Activated naive CD8-positive, alpha-beta T cell treated with anti-CD3 and anti-CD28 coated beads, Interleukin-2, amount 50 U/mL, for 24 hours (primary cell): ENCODE measurements around the gene IL13.

Experiments
- ATAC-seq: fragments of 150-1000 bp; cut with Tn5 transposase; one replicate; pipeline ENCODE4 v1.10.0; 2021
- DNase-seq: peaks from one replicate; pipeline ENCODE4 v3.0.0; 2021
- H3K27ac Mint-ChIP-seq: one replicate; pipeline ENCODE4 v1.8.0; 2021; ENCODE audit warnings: mild to moderate bottlenecking, mixed read lengths
- H3K27me3 Mint-ChIP-seq: one replicate; pipeline ENCODE4 v1.8.0; 2021; ENCODE audit warnings: mixed read lengths
- H3K36me3 Mint-ChIP-seq: one replicate; pipeline ENCODE4 v1.8.0; 2021; ENCODE audit warnings: low read depth, mixed read lengths
- H3K4me1 Mint-ChIP-seq: one replicate; pipeline ENCODE4 v1.8.0; 2021; ENCODE audit warnings: mixed read lengths
- H3K4me3 Mint-ChIP-seq: one replicate; pipeline ENCODE4 v1.8.0; 2021; ENCODE audit warnings: mild to moderate bottlenecking, moderate library complexity, mixed read lengths
- H3K9me3 Mint-ChIP-seq: one replicate; pipeline ENCODE4 v1.8.0; 2021; ENCODE audit warnings: mixed read lengths

IL13 gene

GRCh38 chr5:132673939-132674630, 16.1 kb downstream of the IL13 start, which contains the start of gene IL4:
Gene IL4 (plus strand): TSS chr5:132673989. CDS start chr5:132674051, 62 bp downstream.
- DNase-seq (no peak), ATAC-seq (no peak)
- peaks cover 29% of the 10 kb centered on the region for H3K4me1 Mint-ChIP-seq
- H3K9me3 Mint-ChIP-seq, result no peaks in the 10 kb centered on the region
- peaks cover 2% of the 10 kb centered on the region for H3K27me3 Mint-ChIP-seq
- H3K4me3 Mint-ChIP-seq, result peak within 1 kb of the TSS; percentile 47
- no peaks in the 10 kb centered on the region for H3K36me3 Mint-ChIP-seq
- H3K27ac Mint-ChIP-seq, result peak within 1 kb of the TSS; percentile 56

DNA sequence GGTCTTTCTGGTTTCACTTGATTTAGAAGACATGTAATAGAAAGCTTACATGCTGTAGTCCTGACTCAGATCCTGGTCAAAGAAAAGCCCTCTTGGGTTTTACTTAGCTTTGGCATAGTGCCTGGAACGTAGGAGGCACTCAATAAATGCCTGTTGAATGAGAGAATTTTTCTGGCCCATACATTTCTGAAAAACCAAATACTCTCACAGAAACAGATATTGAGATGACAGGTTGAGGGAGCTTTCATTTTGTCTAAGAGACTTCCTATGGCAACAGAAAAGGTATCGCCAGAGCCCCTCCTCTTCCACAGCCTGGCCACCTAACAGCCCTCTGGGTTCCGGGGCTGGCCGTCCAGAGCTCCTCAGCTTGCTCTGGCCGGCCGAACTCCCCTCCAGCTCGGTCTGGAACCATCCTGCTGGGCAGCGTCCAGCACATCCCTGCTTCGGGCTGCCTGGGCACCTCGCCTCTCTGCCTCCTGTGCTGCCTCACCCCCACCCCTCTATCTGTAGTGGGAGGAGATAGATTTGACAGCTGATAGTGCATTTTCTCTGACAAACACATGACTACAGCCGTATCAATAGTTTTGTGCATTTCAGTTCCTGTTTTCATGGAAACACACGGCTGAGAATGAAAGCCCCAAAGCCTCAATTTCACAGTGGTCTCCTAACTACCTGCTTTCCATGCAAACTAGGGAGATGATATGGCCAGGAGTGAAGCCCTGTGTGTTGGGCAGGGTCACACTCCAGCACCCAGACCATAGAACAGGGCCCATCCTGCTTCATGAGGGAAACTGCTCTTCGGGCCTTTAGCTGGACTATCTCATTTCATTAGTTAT, 16.9 kb downstream of the IL13 start:
- DNase-seq, result no peak
- Mint-ChIP-seq H3K4me1 (peaks cover 29% of the 10 kb centered on the region), H3K4me3 (peak overlapping the region; percentile 47), H3K27me3 (peaks cover 2% of the 10 kb centered on the region), H3K27ac (peak overlapping the region; percentile 56), H3K9me3 (no peaks in the 10 kb centered on the region), H3K36me3 (no peaks in the 10 kb centered on the region)
- ATAC-seq, result peak; percentile 48

DNA sequence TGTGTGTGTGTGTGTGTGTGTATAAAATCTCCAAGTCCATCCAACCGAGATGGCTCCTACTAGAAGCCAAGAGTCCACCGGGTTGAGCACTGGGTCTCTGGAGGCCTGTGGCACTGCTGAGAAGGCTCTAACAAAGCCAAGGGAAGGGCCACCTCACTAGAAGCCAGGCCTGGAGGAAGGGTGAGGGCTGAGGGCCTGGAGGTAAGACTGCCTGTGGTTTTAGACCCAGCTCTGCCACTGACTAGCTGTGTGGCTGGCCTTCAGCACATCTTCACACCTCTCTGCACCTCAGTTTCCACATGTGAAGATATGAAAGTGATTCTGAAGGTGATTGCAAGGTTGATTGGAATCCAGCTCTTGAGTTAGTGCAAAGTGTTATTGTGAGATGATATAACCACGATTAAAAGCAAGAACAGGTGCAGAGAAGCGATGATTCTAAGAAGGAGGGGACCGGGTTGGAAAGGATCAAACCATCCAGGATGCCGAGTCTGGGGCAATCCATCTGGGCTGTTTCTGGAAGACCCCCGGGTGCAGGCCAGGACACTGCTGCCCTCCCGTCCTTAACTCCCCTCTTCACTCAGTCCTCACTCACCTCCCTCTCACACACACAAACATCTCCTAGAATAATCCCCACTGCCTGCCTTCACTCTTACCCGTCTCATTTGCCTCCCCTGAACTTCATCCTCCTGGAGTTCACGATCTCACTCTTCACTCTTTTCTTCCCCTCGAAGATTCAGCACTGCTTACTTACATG, 18.1 kb downstream of the IL13 start:
- no peak overlapping the region for H3K4me3 Mint-ChIP-seq
- no peak overlapping the region for H3K27ac Mint-ChIP-seq
- peaks cover 2% of the 10 kb centered on the region for H3K27me3 Mint-ChIP-seq
- ATAC-seq (no peak), DNase-seq (no peak)
- H3K9me3 Mint-ChIP-seq, result no peaks in the 10 kb centered on the region
- peaks cover 29% of the 10 kb centered on the region for H3K4me1 Mint-ChIP-seq
- no peaks in the 10 kb centered on the region for H3K36me3 Mint-ChIP-seq

- no peak overlapping the region for H3K4me3 Mint-ChIP-seq
- DNase-seq, result no peak
- H3K36me3 Mint-ChIP-seq, result no peaks in the 10 kb centered on the region
- ATAC-seq, result no peak
- H3K4me1 Mint-ChIP-seq, result peaks cover 29% of the 10 kb centered on the region
- no peaks in the 10 kb centered on the region for H3K9me3 Mint-ChIP-seq
- peaks cover 2% of the 10 kb centered on the region for H3K27me3 Mint-ChIP-seq
- H3K27ac Mint-ChIP-seq, result no peak overlapping the region
Measured at GRCh38 chr5:132677191-132677590, 19.2 kb downstream of the IL13 start.

GRCh38 chr5:132677682-132678400, 19.9 kb downstream of the IL13 start:
- DNase-seq (no peak), ATAC-seq (no peak)
- Mint-ChIP-seq H3K4me3 (no peak overlapping the region), H3K27me3 (peaks cover 2% of the 10 kb centered on the region), H3K4me1 (peaks cover 29% of the 10 kb centered on the region), H3K36me3 (no peaks in the 10 kb centered on the region), H3K9me3 (no peaks in the 10 kb centered on the region), H3K27ac (no peak overlapping the region)

- DNase-seq (no peak), ATAC-seq (no peak)
- no peak overlapping the region for H3K4me3 Mint-ChIP-seq
- no peaks in the 10 kb centered on the region for H3K9me3 Mint-ChIP-seq
- H3K27ac Mint-ChIP-seq, result no peak overlapping the region
- peaks cover 2% of the 10 kb centered on the region for H3K27me3 Mint-ChIP-seq
- H3K36me3 Mint-ChIP-seq, result no peaks in the 10 kb centered on the region
- peaks cover 24% of the 10 kb centered on the region for H3K4me1 Mint-ChIP-seq
Measured at GRCh38 chr5:132678735-132679134, 20.8 kb downstream of the IL13 start.

- H3K4me3 Mint-ChIP-seq, result no peak overlapping the region
- peaks cover 2% of the 10 kb centered on the region for H3K27me3 Mint-ChIP-seq
- peaks cover 20% of the 10 kb centered on the region for H3K4me1 Mint-ChIP-seq
- DNase-seq, result no peak
- H3K27ac Mint-ChIP-seq, result no peak overlapping the region
- H3K9me3 Mint-ChIP-seq, result no peaks in the 10 kb centered on the region
- no peak for ATAC-seq
- H3K36me3 Mint-ChIP-seq, result no peaks in the 10 kb centered on the region
Measured at GRCh38 chr5:132679166-132679565, 21.2 kb downstream of the IL13 start.

DNA sequence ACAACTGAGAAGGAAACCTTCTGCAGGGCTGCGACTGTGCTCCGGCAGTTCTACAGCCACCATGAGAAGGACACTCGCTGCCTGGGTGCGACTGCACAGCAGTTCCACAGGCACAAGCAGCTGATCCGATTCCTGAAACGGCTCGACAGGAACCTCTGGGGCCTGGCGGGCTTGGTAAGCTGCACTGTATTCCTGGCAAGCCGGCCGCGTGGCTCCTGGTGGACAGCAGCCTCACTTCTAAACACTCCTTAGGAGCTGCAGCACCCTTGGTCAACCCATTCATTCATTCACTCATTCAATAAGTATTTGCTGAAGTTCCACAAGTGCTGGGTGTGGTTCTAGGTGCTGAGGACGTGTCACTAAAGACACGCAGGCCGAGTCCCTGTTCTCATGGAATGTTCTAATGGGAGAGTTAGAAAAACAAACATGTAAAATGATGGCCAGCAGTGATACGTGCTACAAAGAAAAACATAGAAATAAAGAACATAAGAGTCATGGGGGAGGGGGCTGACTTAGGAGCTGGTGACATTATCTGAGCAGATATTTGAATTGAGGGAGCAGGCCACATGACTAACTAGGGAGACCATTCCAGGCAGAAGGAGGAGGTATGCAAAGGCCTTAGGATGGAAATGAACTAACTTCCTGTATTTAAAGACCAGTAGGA, 21.9 kb downstream of the IL13 start:
- ATAC-seq (no peak), DNase-seq (no peak)
- Mint-ChIP-seq H3K27me3 (peaks cover 2% of the 10 kb centered on the region), H3K27ac (no peak overlapping the region), H3K4me3 (no peak overlapping the region), H3K4me1 (peaks cover 20% of the 10 kb centered on the region), H3K9me3 (no peaks in the 10 kb centered on the region), H3K36me3 (no peaks in the 10 kb centered on the region)

GRCh38 chr5:132680780-132681475, 23.0 kb downstream of the IL13 start:
- Mint-ChIP-seq H3K4me1 (peaks cover 17% of the 10 kb centered on the region), H3K9me3 (no peaks in the 10 kb centered on the region), H3K36me3 (no peaks in the 10 kb centered on the region), H3K4me3 (no peak overlapping the region), H3K27me3 (peaks cover 2% of the 10 kb centered on the region), H3K27ac (peak overlapping the region; percentile 8)
- no peak for ATAC-seq
- DNase-seq, result no peak

GRCh38 chr5:132681476-132681831, 23.5 kb downstream of the IL13 start:
- H3K9me3 Mint-ChIP-seq, result no peaks in the 10 kb centered on the region
- peak overlapping the region; percentile 8 for H3K27ac Mint-ChIP-seq
- H3K4me1 Mint-ChIP-seq, result peaks cover 18% of the 10 kb centered on the region
- ATAC-seq (no peak), DNase-seq (no peak)
- no peak overlapping the region for H3K4me3 Mint-ChIP-seq
- peaks cover 2% of the 10 kb centered on the region for H3K27me3 Mint-ChIP-seq
- no peaks in the 10 kb centered on the region for H3K36me3 Mint-ChIP-seq

- ATAC-seq (no peak), DNase-seq (no peak)
- Mint-ChIP-seq H3K4me1 (peaks cover 20% of the 10 kb centered on the region), H3K4me3 (no peak overlapping the region), H3K27ac (no peak overlapping the region), H3K9me3 (no peaks in the 10 kb centered on the region), H3K36me3 (no peaks in the 10 kb centered on the region), H3K27me3 (no peaks in the 10 kb centered on the region)
Measured at GRCh38 chr5:132681983-132682382, 24.0 kb downstream of the IL13 start.

GRCh38 chr5:132684491-132684890, 26.5 kb downstream of the IL13 start:
- no peaks in the 10 kb centered on the region for H3K9me3 Mint-ChIP-seq
- ATAC-seq (no peak), DNase-seq (no peak)
- H3K36me3 Mint-ChIP-seq, result no peaks in the 10 kb centered on the region
- peaks cover 40% of the 10 kb centered on the region for H3K4me1 Mint-ChIP-seq
- H3K4me3 Mint-ChIP-seq, result no peak overlapping the region
- no peaks in the 10 kb centered on the region for H3K27me3 Mint-ChIP-seq
- H3K27ac Mint-ChIP-seq, result no peak overlapping the region

DNA sequence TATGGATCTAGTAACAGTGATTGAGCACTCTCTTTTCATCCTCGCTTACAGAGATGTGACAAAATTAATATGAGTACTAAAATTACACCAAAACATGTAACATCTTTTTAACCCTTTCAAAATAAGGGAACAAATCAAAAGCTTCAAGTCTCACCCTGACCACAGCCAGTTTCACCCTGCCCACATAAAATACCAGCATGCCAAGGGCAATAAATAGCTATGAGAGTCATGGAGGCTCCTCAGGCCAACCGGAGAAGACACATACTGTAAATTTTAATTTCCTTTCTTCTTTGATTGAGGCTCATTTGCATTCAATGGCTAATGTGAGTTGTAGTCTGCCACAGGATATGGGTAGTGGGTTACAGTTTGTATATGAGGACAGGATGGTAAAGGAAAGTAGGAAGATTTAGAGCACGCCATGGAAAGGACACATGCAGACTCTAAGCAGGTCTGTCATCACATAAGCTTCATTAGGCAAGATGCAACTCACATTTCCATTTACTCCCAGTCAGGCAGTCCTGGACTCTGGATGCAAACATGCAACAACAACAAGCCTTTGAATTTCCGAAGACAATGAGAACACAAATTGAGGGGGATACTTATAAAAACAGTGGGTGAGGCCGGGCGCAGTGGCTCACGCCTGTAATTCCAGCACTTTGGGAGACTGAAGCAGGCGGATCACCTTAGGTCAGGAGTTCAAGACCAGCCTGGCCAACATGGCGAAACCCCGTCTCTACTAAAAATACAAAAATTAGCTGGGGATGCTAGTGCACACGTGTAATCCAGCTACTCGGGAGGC, 27.1 kb downstream of the IL13 start:
- Mint-ChIP-seq H3K27ac (no peak overlapping the region), H3K4me3 (no peak overlapping the region), H3K27me3 (no peaks in the 10 kb centered on the region), H3K36me3 (no peaks in the 10 kb centered on the region), H3K4me1 (peaks cover 42% of the 10 kb centered on the region), H3K9me3 (no peaks in the 10 kb centered on the region)
- DNase-seq (peak; percentile 31), ATAC-seq (peak; percentile 45)
